NCI-H2107 treated with DMSO at 0.1 percent for 48 hours (cell line): ENCODE measurements around the gene PYGL.

Source experiments
- DNase-seq: peaks from one replicate; lab custom pipeline; 2025; ENCODE audit not compliant: unreplicated experiment; lab: John Stamatoyannopoulos, UW

PYGL gene

DNA sequence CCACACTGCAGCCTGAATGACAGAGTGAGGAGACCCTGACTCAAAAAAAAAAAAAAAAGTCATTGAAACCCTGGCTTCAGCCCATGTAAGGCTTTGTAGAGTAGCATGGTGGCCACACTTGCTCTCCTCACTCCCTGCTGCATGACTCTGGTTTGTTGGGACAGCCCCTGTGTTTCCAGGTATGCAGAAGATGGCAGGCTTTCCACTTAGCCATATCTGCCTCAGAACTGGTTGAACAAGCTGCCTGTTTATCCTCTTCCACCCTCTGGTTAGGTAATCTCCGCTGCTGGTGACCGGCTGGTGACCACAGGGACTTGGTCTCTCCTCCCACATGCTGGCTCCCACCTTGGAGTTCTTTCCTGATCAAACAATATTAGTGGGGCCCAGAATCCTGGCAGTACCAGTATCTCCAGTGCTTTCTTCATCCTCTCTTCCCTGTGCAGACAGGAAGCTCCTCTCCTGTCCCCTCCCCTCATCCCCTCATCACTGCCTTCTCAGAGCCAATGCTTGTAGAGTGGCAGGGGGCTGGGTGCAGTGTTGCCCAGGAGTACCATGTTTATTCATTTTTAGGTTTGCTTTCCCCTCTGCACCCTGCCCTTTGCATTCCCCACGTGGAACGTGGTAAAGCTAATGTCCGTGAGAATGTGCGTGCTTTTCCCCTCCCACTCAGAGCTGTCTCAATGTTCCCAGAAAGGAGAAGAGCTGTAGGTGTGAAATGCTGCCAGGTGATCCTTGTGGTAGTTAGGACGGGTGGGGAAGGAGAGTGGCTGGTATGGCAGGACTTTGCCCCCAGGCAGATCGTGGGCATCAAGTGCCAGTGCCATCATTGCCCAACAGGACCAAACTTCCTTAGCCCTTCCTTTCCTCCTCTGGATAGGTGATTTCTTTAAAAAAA lies 61.1 kb downstream of the PYGL start:
- DNase-seq: no peak

DNA sequence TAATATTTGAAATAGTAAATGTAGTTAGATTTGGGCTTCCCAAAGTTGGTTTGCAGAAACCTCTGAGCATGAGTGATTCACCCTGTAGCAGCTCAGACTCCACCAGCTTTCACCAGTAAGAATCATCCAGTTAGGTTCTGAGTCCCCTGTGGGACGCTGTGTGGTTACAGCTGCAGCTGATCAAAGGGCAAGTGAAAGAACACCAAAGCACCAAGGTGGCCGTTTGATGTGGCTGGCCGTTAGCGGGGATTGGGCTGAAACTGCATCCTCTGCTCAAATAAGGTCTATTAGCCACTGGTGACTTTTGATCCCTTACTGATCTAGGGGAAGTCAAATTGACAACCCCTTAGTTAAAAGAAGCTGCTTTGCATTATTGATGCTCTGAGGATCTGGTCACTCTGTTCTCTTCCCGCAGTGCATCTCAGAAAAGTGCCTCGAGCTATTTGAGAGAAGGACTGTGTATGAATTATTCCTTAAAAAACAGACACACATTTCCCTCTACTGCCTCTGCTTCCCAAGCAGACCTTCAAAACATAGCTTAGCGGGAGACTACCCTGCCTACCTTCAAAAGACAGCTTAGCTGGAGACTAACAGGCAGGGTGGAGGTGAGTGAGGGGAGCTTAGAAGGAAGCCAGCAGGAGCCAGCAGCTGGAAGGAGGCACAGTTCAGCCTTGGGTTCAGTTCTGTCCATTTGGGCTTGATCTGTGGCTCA lies 68.8 kb downstream of the PYGL start:
- no peak for DNase-seq

DNA sequence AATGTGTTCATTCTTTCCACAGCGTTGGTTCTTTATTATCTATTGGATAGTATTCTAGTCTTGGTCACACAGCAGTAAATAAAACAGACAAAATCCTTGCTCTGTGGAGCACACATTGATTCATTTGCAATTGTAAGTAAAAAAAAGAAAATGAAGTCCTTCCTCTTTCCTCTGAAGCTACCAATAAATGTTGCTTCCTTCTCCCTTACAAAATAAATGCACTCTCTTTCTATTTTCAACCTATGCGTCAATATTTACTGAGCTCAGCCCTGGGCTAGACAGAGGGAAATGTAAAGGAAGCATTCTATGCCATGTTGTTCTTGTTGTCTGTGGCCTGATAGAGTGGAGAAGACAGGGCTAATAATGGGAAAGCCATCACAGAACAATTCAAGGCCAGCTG lies 69.5 kb downstream of the PYGL start:
- no peak for DNase-seq

DNA sequence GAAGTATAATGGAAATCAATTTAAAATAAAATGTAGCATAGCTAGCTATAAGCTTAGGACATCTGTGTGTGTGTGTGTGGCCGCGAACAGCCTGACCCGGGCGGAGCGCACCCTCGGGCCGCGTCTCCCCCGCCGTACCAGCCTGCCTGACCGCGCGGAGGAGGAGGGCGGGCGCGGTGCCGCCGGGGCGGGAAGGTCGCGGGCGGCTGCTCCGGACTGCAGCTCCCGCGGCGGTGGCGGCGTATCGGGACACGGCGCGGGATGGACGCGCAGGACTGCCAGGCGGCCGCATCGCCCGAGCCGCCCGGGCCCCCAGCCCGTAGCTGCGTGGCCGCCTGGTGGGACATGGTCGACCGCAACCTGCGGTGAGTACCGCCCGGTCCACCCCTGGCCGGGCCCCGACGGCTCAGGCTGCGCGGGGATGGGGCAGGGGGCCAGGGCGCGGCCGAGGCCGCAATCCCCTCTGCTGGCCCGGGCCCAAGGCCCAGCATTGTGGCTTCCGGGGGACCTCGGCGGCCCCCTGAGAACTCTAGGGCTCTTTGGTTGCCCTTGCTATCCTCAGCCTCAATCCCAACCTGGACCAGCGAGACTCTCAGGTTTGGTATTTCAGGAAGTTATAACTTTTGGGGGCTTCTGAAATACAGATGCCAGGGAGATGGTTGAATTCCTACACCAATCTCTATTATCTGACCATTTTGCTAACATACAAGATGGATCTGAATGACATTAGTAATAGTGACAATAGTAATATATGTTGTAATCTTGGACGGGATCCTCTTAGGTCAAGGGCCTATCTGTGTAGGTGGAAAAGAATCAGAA lies 72.2 kb downstream of the PYGL start, which contains the start of gene ABHD12B:
TSS of gene ABHD12B (plus strand) at position 140 of the 819 bp plus-strand sequence. CDS start at position 262, 122 bp downstream.
- DNase-seq: no peak

DNA sequence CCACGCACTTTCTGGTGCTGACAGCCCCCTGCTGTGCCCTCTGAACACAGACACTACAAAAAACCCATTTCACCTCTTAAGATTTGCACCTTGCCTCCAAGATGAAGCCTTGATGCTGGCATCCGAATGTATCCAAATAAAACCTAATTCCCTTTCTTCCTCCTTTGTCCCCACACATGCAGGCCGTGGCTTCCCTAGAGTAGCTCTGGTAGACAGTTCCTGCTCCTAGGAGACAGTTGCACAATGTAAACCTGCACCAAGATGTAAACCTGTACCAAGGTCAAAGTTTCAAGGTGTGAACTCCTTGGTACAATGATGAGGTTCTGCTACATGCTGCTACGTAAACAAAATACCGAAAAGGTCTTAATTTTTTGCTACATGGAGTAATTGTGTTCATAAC lies 73.1 kb downstream of the PYGL start:
- no peak for DNase-seq

DNA sequence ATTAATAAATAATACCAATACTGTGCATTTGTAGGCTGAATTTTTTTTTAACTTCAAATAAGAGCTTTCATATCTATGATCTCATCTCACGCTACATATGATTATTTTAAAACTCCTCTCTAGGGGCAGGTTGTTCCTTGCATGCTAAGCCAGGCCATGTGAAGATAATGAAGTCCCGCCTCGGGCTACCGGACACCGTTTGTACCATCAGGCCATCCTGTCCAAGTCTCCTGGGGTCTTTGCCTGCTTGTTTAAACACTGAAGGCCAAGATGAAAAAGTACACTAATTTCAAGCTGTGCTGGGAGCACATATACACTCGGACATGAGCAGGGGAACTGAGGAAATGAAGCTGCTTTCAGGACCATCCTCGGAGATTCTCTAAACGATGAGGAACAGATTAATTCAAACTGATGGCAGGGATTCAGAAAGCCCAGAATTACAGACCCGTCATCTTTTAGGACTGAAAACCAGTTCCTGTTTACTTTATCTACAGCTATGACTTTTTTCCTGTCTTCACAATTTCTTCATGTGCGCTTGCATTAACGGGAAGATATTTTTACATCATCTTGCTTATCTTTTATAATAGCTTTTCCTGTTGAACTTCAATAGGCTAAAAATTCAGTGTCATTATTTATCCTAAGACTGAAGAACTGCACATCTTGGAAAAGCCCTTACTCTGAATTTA lies 78.7 kb downstream of the PYGL start:
- DNase-seq: no peak

DNA sequence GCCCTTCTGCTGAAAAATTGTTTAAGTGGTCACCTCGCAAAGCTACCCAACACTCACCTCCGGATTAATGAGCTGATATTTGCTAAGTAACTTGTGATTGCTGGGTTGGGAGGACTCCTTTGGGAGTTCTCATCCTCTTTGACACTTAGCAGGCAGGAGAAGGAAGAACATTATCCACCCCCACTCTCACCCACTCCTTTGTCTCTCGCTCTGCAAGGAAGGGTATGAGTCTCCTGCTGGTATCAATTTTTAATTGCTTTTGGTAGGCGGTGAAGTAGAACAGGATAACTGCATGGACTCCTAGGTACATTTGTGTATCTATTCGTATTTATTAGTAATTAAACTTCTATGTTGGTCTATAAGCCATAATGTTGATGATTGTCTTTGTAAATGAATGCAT lies 79.3 kb downstream of the PYGL start:
- DNase-seq: no peak

DNA sequence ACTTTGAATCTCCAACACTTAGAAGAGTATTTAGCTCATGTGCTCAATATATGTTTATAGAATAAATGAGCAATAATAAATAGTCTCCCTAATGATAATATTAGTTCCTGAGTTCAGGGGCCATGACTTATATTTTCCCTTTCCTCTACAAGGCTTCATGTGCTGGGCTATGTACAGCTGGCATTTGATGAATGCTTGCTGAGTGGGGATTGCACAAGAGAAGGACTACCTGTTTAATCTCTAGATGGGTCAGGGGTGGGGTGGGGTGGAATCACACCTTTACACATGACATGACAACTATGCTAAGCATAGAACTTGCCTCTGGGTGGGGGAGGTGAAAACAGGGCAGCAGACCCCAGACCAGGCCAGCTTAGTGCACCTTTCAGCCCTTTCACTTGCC lies 80.0 kb downstream of the PYGL start:
- no peak for DNase-seq

DNA sequence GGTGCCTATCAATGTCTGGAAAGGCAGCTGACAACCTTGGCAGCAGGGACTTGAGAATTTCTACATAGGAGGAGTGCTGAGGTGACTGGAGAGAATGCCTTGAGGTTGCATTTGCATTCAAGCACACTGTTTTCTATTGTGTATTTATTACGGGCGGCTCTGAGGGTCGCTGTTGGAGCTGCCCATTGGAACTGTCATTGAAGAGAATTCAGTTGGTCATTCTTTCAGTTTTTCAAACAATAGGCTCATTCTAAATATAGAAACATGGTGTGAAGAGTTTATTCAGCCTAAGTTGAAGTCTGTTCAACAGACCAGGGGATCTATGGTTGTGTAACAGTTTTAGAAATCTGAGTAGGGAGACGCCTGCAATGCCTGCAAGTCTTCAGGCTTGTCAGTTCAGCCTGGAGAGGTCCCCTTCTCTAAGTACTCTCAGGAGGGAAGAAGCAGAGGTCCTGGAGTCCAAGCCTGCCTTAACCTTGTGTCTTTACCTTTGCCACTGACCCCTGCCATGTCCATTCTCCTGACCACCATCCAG lies 82.2 kb downstream of the PYGL start:
- no peak for DNase-seq

DNA sequence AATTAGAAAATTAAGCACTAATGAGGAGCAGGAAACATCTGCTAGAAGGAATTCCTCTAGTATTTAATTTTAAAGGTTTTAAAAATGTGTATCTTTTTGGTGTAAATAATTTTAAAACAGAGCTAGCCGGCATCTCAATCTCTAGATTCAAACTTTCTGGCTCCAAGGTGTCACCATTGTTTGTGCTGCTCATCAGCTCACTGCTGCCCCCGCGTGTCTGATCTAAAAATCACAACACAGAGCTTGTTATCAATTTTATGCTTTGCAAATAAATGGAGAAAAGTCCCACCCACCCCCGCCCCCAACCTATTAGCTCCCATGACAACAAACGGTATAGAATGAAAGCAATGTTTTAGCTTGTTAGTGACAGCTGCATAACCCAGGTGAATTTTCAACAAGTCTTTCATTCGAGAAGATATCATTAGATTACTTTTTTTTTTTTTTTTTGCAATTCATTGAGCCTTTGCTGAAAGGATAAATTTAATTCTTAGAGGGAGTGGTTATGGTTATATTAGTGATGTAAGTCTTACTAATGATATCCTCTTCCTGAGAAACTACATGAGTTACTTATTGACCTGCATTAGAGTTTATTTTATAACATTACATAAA lies 83.7 kb downstream of the PYGL start:
- DNase-seq: peak; percentile 93

DNA sequence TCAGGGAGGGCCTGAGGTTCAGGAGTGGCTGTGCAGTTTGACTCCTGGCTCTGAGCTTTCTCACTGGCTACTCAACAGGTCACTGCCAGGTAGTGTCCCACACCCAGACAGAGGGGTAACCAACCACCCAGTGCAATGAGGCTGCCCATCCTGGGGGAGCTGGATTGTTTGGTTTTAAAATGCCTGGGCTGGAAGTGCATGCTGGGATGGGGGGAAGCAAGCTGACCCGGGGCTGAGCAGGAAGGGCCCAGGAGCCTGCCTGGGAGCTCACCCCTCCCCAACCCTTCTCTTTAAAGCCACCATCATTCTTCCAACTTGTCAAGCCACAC lies 85.0 kb downstream of the PYGL start:
- DNase-seq: peak; percentile 21

DNA sequence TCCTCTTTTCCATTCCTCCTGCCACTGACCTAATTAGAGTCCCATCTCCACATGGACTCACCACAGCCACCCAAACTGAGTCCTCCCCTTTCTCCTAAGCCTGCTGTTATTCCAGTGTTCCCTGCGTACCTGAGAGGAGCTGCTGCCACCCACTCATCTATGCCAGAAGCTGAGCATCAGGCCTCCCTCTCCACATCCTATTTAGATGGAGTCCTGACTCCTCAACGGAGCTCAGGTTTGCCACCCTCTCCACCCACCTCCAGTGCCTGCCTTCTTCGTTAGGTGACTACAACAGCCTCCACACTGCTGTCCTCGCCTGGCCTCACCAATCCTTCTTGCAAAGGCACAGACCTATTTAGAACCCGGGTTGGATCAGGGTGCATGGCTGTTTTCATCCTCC lies 87.6 kb downstream of the PYGL start:
- no peak for DNase-seq

DNA sequence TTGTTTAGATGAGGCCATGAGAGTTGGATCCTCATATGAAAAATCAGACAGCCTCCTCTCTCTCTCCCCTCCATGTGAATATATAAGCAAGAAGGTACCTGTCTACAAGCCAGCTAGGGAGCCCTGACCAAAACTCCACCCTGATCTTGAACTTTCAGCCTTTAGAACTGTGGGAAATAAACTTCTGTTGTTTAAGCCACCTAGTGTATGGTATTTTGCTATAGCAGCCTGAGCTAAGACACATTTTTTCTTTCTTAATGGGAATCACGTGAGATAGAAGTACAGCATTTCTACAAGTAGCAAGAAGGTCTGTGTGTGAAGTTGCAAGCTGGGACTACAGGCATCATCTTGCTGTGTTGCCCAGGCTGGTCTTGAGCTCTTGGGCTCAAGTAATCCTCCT lies 88.7 kb downstream of the PYGL start:
- no peak for DNase-seq
